A673 (cell line): ENCODE results near the gene DCLK1. TPM values are rescaled to one million over a fixed set of nuclear protein-coding genes. Genes with fewer than 3 reads are reported as not detected.

Experiments used
- BruUV-seq: library from RNA; stranded (reverse); fragments of 400-500 nt; replicated peaks from 2 replicates; lab custom pipeline; 2021; lab: Mats Ljungman, UMichigan
- CTCF ChIA-PET: fragments of 300-600 bp; sonication (Branson Sonifier 250); formaldehyde crosslinking; loops from one replicate; lab custom pipeline; 2022; ENCODE audit warnings: antibody characterized with exemption; lab: Charles Lee
- POLR2A ChIA-PET: fragments of 300-600 bp; sonication (Branson Sonifier 250); formaldehyde crosslinking; loops from one replicate; lab custom pipeline; 2022; ENCODE audit warnings: antibody characterized with exemption; ENCODE audit not compliant: low non-redundant PET; lab: Charles Lee
- DNase-seq: peaks from one replicate; pipeline ENCODE4 v3.0.0-alpha.2; 2015; ENCODE audit warnings: low spot score
- H3K27ac ChIP-seq: fragments of 200-600 bp; sonication (generic); 2 replicates; pipeline ENCODE4 v1.5.1; 2016; ENCODE audit warnings: mixed run types, low read depth, mild to moderate bottlenecking, mixed read lengths, antibody characterized with exemption, low read length; ENCODE audit not compliant: poor library complexity, severe bottlenecking
- H3K27me3 ChIP-seq: fragments of 200-600 bp; sonication (generic); replicated peaks from 2 replicates; pipeline ENCODE4 v1.6.1; 2017; ENCODE audit warnings: mixed run types, low read depth, mild to moderate bottlenecking, mixed read lengths, antibody characterized with exemption, low read length; ENCODE audit not compliant: insufficient read depth, poor library complexity
- H3K36me3 ChIP-seq: fragments of 200-600 bp; sonication (generic); 2 replicates; pipeline ENCODE4 v1.6.1; 2016; ENCODE audit warnings: mixed run types, mild to moderate bottlenecking, mixed read lengths, antibody characterized with exemption, low read length; ENCODE audit not compliant: insufficient read depth, poor library complexity, severe bottlenecking
- H3K4me1 ChIP-seq: fragments of 200-600 bp; sonication (generic); 2 replicates; pipeline ENCODE4 v1.6.1; 2017; ENCODE audit warnings: mixed run types, mild to moderate bottlenecking, mixed read lengths, antibody characterized with exemption, low read length; ENCODE audit not compliant: insufficient read depth, poor library complexity, severe bottlenecking
- H3K4me3 ChIP-seq: fragments of 200-600 bp; sonication (generic); 2 replicates; pipeline ENCODE4 v1.5.1; 2016; ENCODE audit warnings: low read depth, mixed run types, mild to moderate bottlenecking, mixed read lengths, low read length; ENCODE audit not compliant: poor library complexity, severe bottlenecking
- H3K9me3 ChIP-seq: fragments of 200-600 bp; sonication (generic); 2 replicates; pipeline ENCODE4 v1.6.1; 2016; ENCODE audit warnings: mixed run types, low read depth, mild to moderate bottlenecking, mixed read lengths, antibody characterized with exemption, low read length; ENCODE audit not compliant: poor library complexity, severe bottlenecking
- EZH2 ChIP-seq: fragments of 200-600 bp; sonication (generic); IDR thresholded peaks from 2 replicates; pipeline ENCODE4 v1.6.1; 2017; ENCODE audit warnings: borderline replicate concordance, low read depth, mild to moderate bottlenecking, mixed read lengths, antibody characterized with exemption, low read length; ENCODE audit not compliant: poor library complexity, severe bottlenecking
- intact Hi-C: fragments of 100-400 bp; cut with micrococcal nuclease; formaldehyde crosslinking; loops from one replicate; pipeline ENCODE4 v1.10.0; 2022; ENCODE audit not compliant: unreplicated experiment
- total RNA-seq: library from RNA; stranded (reverse); gene quantifications from 2 replicates; pipeline ENCODE4 v1.2.3, GENCODE V29; 2021
- TF ChIP-seq, protein P1 (sequence below): fragments of 300-800, 200-600 bp; sonication (generic); conservative IDR thresholded peaks from 2 replicates; pipeline ENCODE4 v1.5.1; 2017; ENCODE audit warnings: low read depth, mild to moderate bottlenecking, antibody characterized with exemption, low read length, moderate library complexity, mixed read lengths

DCLK1 gene
- total RNA-seq, 1 experiment from 2014 or later: 11.2 TPM

DNA sequence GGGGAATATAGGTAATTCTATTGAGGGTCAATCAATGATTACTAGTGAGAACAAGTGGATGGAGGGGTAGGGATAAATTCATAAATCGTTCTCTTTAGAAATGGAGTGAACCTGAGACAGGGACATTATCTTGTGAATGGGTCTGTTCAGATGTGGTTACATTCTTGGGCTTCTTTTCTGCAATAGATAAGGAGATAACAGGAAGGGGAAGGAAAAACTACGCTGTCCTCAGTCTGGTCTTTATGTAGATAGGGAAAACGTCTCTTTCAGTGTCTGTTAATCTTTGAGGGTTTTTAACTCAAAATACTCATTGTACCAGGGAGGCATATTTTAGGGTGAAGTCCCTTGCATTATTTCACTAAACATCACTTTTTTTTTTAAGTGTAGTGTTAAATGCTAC lies 388.0 kb downstream of the DCLK1 start:
- POLR2A ChIA-PET: no interaction called here
- no peak overlapping the region for H3K4me3 ChIP-seq
- no peaks in the 10 kb centered on the region for H3K4me1 ChIP-seq
- TF ChIP-seq, protein P1, sequence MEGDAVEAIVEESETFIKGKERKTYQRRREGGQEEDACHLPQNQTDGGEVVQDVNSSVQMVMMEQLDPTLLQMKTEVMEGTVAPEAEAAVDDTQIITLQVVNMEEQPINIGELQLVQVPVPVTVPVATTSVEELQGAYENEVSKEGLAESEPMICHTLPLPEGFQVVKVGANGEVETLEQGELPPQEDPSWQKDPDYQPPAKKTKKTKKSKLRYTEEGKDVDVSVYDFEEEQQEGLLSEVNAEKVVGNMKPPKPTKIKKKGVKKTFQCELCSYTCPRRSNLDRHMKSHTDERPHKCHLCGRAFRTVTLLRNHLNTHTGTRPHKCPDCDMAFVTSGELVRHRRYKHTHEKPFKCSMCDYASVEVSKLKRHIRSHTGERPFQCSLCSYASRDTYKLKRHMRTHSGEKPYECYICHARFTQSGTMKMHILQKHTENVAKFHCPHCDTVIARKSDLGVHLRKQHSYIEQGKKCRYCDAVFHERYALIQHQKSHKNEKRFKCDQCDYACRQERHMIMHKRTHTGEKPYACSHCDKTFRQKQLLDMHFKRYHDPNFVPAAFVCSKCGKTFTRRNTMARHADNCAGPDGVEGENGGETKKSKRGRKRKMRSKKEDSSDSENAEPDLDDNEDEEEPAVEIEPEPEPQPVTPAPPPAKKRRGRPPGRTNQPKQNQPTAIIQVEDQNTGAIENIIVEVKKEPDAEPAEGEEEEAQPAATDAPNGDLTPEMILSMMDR: no peak
- TF ChIP-seq EZH2: no peak
- H3K27ac ChIP-seq: no peak overlapping the region
- no peaks in the 10 kb centered on the region for H3K9me3 ChIP-seq
- no peak for DNase-seq
- intact Hi-C loops: no loop called here
- no TSS peak for BruUV-seq
- no peaks in the 10 kb centered on the region for H3K36me3 ChIP-seq
- CTCF ChIA-PET: no interaction called here
- H3K27me3 ChIP-seq: no peaks in the 10 kb centered on the region

DNA sequence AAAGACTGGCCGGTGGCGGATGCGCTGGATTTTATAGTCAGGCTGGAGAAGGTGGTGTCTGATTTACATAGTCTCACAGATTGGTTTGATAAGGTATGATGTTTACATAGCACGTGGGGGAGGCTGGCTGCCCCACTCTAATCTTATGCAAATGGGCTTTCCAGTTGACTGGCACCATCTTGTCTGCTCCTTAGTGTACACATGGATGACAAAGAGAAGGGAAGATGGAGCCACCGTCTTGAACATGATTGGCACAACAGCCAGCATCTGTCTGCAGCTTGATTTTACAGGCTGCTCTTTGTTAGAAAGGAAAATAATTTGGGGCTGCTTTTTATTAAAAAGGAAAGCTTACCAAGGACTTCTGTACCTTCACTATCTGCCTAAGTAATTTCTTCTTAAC lies 389.5 kb downstream of the DCLK1 start:
- no peaks in the 10 kb centered on the region for H3K27me3 ChIP-seq
- H3K4me3 ChIP-seq: no peak overlapping the region
- H3K27ac ChIP-seq: no peak overlapping the region
- TF ChIP-seq, protein P1: no peak
- TF ChIP-seq EZH2: no peak
- no peaks in the 10 kb centered on the region for H3K4me1 ChIP-seq
- no peaks in the 10 kb centered on the region for H3K36me3 ChIP-seq
- BruUV-seq: no TSS peak
- ChIA-PET POLR2A (no interaction called here), CTCF (no interaction called here)
- intact Hi-C loops: no loop called here
- H3K9me3 ChIP-seq: no peaks in the 10 kb centered on the region
- no peak for DNase-seq

DNA sequence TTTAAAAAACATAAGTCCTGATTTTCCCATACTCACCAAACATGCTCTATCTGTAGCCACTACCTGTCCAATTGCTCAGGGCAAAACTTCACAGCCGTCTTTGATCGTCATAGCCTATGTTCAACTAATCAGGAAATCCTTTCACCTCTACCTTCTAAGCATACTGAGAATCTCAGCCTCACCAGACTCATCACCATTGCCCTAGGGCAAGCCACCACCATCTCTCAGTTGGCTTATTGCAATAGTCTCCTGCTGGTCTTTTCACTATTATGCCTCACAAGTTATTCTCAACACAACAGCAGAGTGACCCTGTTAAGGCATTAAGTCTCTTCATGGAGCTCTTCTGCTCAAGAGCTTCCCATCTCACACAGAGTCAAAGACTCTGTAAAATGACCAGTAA lies 394.3 kb downstream of the DCLK1 start:
- Histone ChIP-seq H3K36me3 (no peaks in the 10 kb centered on the region), H3K27me3 (no peaks in the 10 kb centered on the region), H3K4me1 (no peaks in the 10 kb centered on the region), H3K4me3 (no peak overlapping the region), H3K27ac (no peak overlapping the region), H3K9me3 (no peaks in the 10 kb centered on the region)
- BruUV-seq: no TSS peak
- CTCF ChIA-PET: no interaction called here
- no peak for TF ChIP-seq EZH2
- TF ChIP-seq, protein P1: no peak
- intact Hi-C loops: no loop called here
- POLR2A ChIA-PET: no interaction called here
- no peak for DNase-seq
